HepG2 (cell line): ENCODE results near the gene PAQR3. TPM values are rescaled to one million over a fixed set of nuclear protein-coding genes. Genes with fewer than 3 reads are reported as not detected.

ENCODE experiments used
- ATAC-seq: fragments of 200-7000 bp; cut with Tn5 transposase; 3 replicates; pipeline ENCODE4 v1.9.1; 2020; ENCODE audit warnings: mild to moderate bottlenecking, moderate library complexity
- BruUV-seq: library from RNA; stranded (reverse); fragments of 400-500 nt; replicated peaks from 2 replicates; lab custom pipeline; 2021; lab: Mats Ljungman, UMichigan
- CTCF ChIA-PET: fragments of 300-600 bp; formaldehyde crosslinking; extraction: SDS; loops from one replicate; lab custom pipeline; 2021; ENCODE audit warnings: low total read pairs, inconsistent platforms, low intra/inter-chr PET ratio; lab: Yijun Ruan, JAX
- POLR2A ChIA-PET: fragments of 350-600 bp; sonication (Branson Sonifier 250); formaldehyde crosslinking; loops from one replicate; lab custom pipeline; 2020; ENCODE audit warnings: antibody characterized with exemption, inconsistent platforms; lab: Yijun Ruan, JAX
- DNase-seq: peaks from one replicate; pipeline ENCODE4 v3.0.0-alpha.2; 2015; ENCODE audit warnings: low spot score
- FAIRE-seq: peaks from 3 replicates; lab custom pipeline; 2011; peaks lifted over from hg19 to GRCh38; lab: Jason Lieb, UNC
- H2AFZ ChIP-seq: one replicate; pipeline ENCODE4 v1.6.1; 2011; ENCODE audit warnings: low read length, inconsistent platforms
- H3K27ac ChIP-seq: fragments of 300-600 bp; 3 replicates; pipeline ENCODE4 v1.8.0; 2011; ENCODE audit warnings: mixed run types, mild to moderate bottlenecking, mixed read lengths, low read length, inconsistent platforms; ENCODE audit not compliant: insufficient read depth; ENCODE audit errors: extremely low read length
- H3K27me3 ChIP-seq, 2 experiments: fragments of 200-600 bp in 1 of 2; 2 replicates in 1 of 2; 3 replicates in 1 of 2; pipeline versions ENCODE4 v1.6.0 to v1.8.0; 2011; ENCODE audit warnings: low read length in 2 of 2, mild to moderate bottlenecking in 2 of 2, moderate library complexity in 2 of 2, inconsistent platforms in 1 of 2; ENCODE audit not compliant: insufficient read depth in 2 of 2, control insufficient read depth in 1 of 2
- H3K36me3 ChIP-seq, 2 experiments: fragments of 200-600 bp in 1 of 2; replicated peaks in 1 of 2; 2 replicates in 1 of 2; 3 replicates in 1 of 2; pipeline versions ENCODE4 v1.5.1 to v1.8.0; 2011; ENCODE audit warnings: low read length in 2 of 2, inconsistent platforms in 1 of 2; ENCODE audit not compliant: insufficient read depth in 2 of 2, control insufficient read depth in 1 of 2
- H3K4me1 ChIP-seq: 2 replicates; pipeline ENCODE4 v1.5.1; 2012; ENCODE audit warnings: low read length, inconsistent platforms; ENCODE audit not compliant: insufficient read depth
- H3K4me2 ChIP-seq: 2 replicates; pipeline ENCODE4 v1.6.0; 2011; ENCODE audit warnings: low read depth, low read length, inconsistent platforms
- H3K4me3 ChIP-seq, 3 experiments: fragments of 200-600 bp in 1 of 3; sonication (generic), shearing (Covaris generic) in 1 of 3; replicated peaks in 1 of 3; 2 replicates each; pipeline ENCODE4 v1.5.1; 2011 to 2016; ENCODE audit warnings: low read length in 3 of 3, inconsistent platforms in 2 of 3, low read depth in 2 of 3, mild to moderate bottlenecking in 2 of 3, control low read depth in 1 of 3, mixed read lengths in 1 of 3; ENCODE audit not compliant: insufficient read depth in 1 of 3
- H3K79me2 ChIP-seq: one replicate; pipeline ENCODE4 v1.6.1; 2011; ENCODE audit warnings: low read length, inconsistent platforms; ENCODE audit not compliant: insufficient read depth
- H3K9ac ChIP-seq: 2 replicates; pipeline ENCODE4 v1.6.0; 2011; ENCODE audit warnings: mild to moderate bottlenecking, low read depth, low read length, inconsistent platforms; ENCODE audit not compliant: insufficient read depth
- H3K9me3 ChIP-seq: 2 replicates; pipeline ENCODE4 v1.5.1; 2012; ENCODE audit warnings: mild to moderate bottlenecking, low read length
- H4K20me1 ChIP-seq: 2 replicates; pipeline ENCODE4 v1.6.0; 2011; ENCODE audit warnings: inconsistent platforms, mild to moderate bottlenecking, low read length, moderate library complexity; ENCODE audit not compliant: insufficient read depth
- ATF7-NPFF ChIP-seq: sonication (generic); formaldehyde crosslinking; IDR thresholded peaks from 2 replicates; pipeline ENCODE4 v1.8.1; 2023; ENCODE audit warnings: mild to moderate bottlenecking, low read depth, missing genetic modification reagents, moderate library complexity
- CSRNP2 ChIP-seq: sonication (generic); formaldehyde crosslinking; conservative IDR thresholded peaks from 2 replicates; pipeline ENCODE4 v1.8.0; 2022; ENCODE audit warnings: low read depth, missing genetic modification reagents
- FOXA3 ChIP-seq: IDR thresholded peaks from 2 replicates; pipeline ENCODE4 v1.6.1; 2016; ENCODE audit warnings: missing genetic modification reagents, missing compliant biosample characterization
- HNRNPUL1 ChIP-seq: fragments of 200-400 bp; formaldehyde crosslinking; IDR thresholded peaks from 2 replicates; pipeline ENCODE4 v1.6.1; 2017; ENCODE audit warnings: low read depth, mild to moderate bottlenecking, low read length, moderate library complexity
- MEIS2 ChIP-seq: sonication (generic); formaldehyde crosslinking; IDR thresholded peaks from 2 replicates; pipeline ENCODE4 v1.9.0; 2021; ENCODE audit warnings: mild to moderate bottlenecking, missing genetic modification reagents
- NFATC3 ChIP-seq: sonication (generic); formaldehyde crosslinking; IDR thresholded peaks from 2 replicates; pipeline ENCODE4 v1.5.1; 2020; ENCODE audit warnings: mild to moderate bottlenecking, missing genetic modification reagents
- SIN3B ChIP-seq: fragments of 150-350 bp; IDR thresholded peaks from 2 replicates; pipeline ENCODE4 v1.6.1; 2014; ENCODE audit warnings: low read length
- SMAD1 ChIP-seq: sonication (generic); formaldehyde crosslinking; IDR thresholded peaks from 2 replicates; pipeline ENCODE4 v1.4.0; 2020; ENCODE audit warnings: missing genetic modification reagents, low read depth, mild to moderate bottlenecking, borderline replicate concordance
- SOX13 ChIP-seq, 3 experiments: fragments of 450-650 bp in 1 of 3; sonication (generic) in 1 of 3; formaldehyde crosslinking in 1 of 3; IDR thresholded peaks in 2 of 3; conservative IDR thresholded peaks in 1 of 3; 2 replicates each; pipeline versions ENCODE4 v1.5.0 to v1.6.1; 2016 to 2020; ENCODE audit warnings: antibody characterized with exemption in 1 of 3, mild to moderate bottlenecking in 1 of 3, missing compliant biosample characterization in 1 of 3, missing genetic modification reagents in 1 of 3, moderate library complexity in 1 of 3
- TRAFD1 ChIP-seq: sonication (generic); formaldehyde crosslinking; IDR thresholded peaks from 2 replicates; pipeline ENCODE4 v1.5.1; 2020; ENCODE audit warnings: missing genetic modification reagents, mild to moderate bottlenecking, borderline replicate concordance
- ZNF180 ChIP-seq: sonication (generic); formaldehyde crosslinking; IDR thresholded peaks from 2 replicates; pipeline ENCODE4 v1.4.0; 2020; ENCODE audit warnings: low read depth, missing genetic modification reagents, borderline replicate concordance
- ZNF296 ChIP-seq: sonication (generic); formaldehyde crosslinking; conservative IDR thresholded peaks from 2 replicates; pipeline ENCODE4 v1.5.0; 2020; ENCODE audit warnings: mild to moderate bottlenecking, missing genetic modification reagents
- ZNF460 ChIP-seq: sonication (generic); formaldehyde crosslinking; IDR thresholded peaks from 2 replicates; pipeline ENCODE4 v1.5.1; 2020; ENCODE audit warnings: missing genetic modification reagents, mild to moderate bottlenecking, borderline replicate concordance
- WGBS: methylation state at CpG from one replicate; pipeline ENCODE4 v1.1.6; 2017; ENCODE audit warnings: low lambda C conversion rate; 5-methylcytosine and 5-hydroxymethylcytosine counted together
- in situ Hi-C: cut with HindIII; loops from 2 replicates; pipeline ENCODE4 v1.10.0; 2017; ENCODE audit warnings: low pct_unique_long_range_greater_than_20kb; ENCODE audit not compliant: extremely low pct_ligation_motif_present
- intact Hi-C: fragments of 100-400 bp; cut with micrococcal nuclease; formaldehyde crosslinking; loops from one replicate; pipeline ENCODE4 v1.10.0; 2022; ENCODE audit not compliant: unreplicated experiment
- polyA plus RNA-seq, 8 experiments: library from polyadenylated mRNA; depleted of rRNA in 3 of 8; stranded (reverse) in 7 of 8; unstranded in 1 of 8; fragments of >200 nt; fragmentation: Illumina TruSeq in 4 of 8; extraction: Trizol in 4 of 8; gene quantifications; 2 replicates each; pipeline versions ENCODE4 v1.2.1 to v1.2.3, GENCODE V29; 2011 to 2016; ENCODE audit warnings: low read depth in 4 of 8, missing spikeins in 1 of 8, mixed read lengths in 1 of 8; ENCODE audit not compliant: insufficient read depth in 1 of 8
- total RNA-seq, 5 experiments: library from RNA; depleted of rRNA; stranded (reverse); fragments of >200 nt; fragmentation: Illumina TruSeq; extraction: Trizol; gene quantifications; 2 replicates each; pipeline ENCODE4 v1.2.3, GENCODE V29; 2016; ENCODE audit warnings: low read depth in 1 of 5

The PAQR3 gene
- total and polyA plus RNA-seq, 2 of the 13 experiments (the other 11 are each of a cell fraction or from before 2014, with no cell fraction given), result 9.9 to 13.6 TPM

- TF ChIP-seq ZNF180 (no peak), TRAFD1 (CRISPR knock-in tag) (no peak), CSRNP2 (CRISPR knock-in tag) (no peak), SMAD1 (CRISPR knock-in tag) (no peak), MEIS2 (CRISPR knock-in tag) (no peak), ZNF296 (CRISPR knock-in tag) (no peak), SIN3B (no peak)
Measured at GRCh38 chr4:78936989-78937388, 2.2 kb downstream of the PAQR3 start (continued).

DNA sequence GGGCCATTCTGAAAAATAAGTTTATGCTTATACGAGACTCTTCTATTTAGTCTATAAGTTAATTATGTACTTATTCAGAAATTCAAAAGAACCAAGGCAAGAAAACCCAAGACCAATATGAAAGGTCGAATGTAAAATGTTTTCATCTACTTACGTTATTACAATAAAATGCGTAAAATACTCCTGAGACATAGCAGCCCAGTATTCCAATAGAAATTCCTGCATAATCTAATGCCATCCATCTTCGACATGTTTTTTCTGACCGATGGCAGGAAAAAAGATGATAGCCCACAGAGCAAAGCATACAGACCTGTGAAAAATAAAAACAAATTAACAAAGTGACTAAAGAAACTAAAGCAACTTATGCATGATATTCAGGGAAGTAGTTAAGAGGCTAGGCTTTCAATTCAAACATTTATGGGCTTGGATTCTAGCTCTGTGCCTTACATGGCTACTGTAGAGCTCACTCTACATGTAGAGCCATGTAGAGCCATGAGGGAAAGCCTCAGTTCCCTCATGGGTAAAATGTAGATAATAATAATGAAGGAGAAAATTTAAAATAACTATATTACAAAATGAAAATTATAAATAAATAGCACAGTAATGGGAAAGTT is 9.1 kb downstream of the PAQR3 start:
- ChIA-PET POLR2A (no interaction called here), CTCF (no interaction called here)
- no TSS peak for BruUV-seq
- Histone ChIP-seq H3K27ac (no peak overlapping the region), H2AFZ (no peak overlapping the region), H3K9me3 (no peaks in the 10 kb centered on the region), H3K4me3 (no peak overlapping the region), H3K27me3 (no peaks in the 10 kb centered on the region), H4K20me1 (no peaks in the 10 kb centered on the region), H3K4me2 (no peak overlapping the region), H3K9ac (no peak overlapping the region), H3K36me3 (no peaks in the 10 kb centered on the region; a peak in 2 of 5 replicates), H3K79me2 (no peaks in the 10 kb centered on the region), H3K4me1 (peaks cover 7% of the 10 kb centered on the region)
- in situ Hi-C loops (no loop called here), intact Hi-C loops (loop anchor here (1.0 kb wide), 1 partner anchor 32 kb away; no protein-coding TSS in a partner anchor)
- no peak for ATAC-seq
- FAIRE-seq, result no peak
- DNase-seq, result no peak
- WGBS, result 95% methylated on average over 6 of the region's 6 CpGs
- no peak for TF ChIP-seq ZNF460 (CRISPR knock-in tag)
- no peak for TF ChIP-seq HNRNPUL1
- no peak for TF ChIP-seq FOXA3
- TF ChIP-seq NFATC3, result no peak
- no peak for TF ChIP-seq SOX13 (IDR thresholded peaks at IDR 0.05)
- no peak for TF ChIP-seq SOX13 (CRISPR knock-in tag; conservative IDR thresholded peaks at IDR 0.05 in 1 of 2, IDR thresholded peaks at IDR 0.05 in 1 of 2)
- no peak for TF ChIP-seq ATF7-NPFF (CRISPR knock-in tag)
